22Rv1 (cell line): ENCODE measurements around the gene KIF1A.

Source experiments
- H3K27ac ChIP-seq: fragments of 450-650 bp; 2 replicates; pipeline ENCODE4 v1.5.1; 2017
- CTCF ChIP-seq: fragments of 450-650 bp; IDR thresholded peaks from 2 replicates; pipeline ENCODE4 v1.5.1; 2017; ENCODE audit warnings: mild to moderate bottlenecking
- ZFX ChIP-seq: fragments of 450-650 bp; IDR thresholded peaks from 2 replicates; pipeline ENCODE4 v1.6.1; 2017; ENCODE audit warnings: antibody characterized with exemption, borderline replicate concordance

The KIF1A gene

GRCh38 chr2:240858321-240858720, 38.3 kb upstream of the KIF1A start:
- no peak for TF ChIP-seq ZFX
- H3K27ac ChIP-seq: no peak overlapping the region

DNA sequence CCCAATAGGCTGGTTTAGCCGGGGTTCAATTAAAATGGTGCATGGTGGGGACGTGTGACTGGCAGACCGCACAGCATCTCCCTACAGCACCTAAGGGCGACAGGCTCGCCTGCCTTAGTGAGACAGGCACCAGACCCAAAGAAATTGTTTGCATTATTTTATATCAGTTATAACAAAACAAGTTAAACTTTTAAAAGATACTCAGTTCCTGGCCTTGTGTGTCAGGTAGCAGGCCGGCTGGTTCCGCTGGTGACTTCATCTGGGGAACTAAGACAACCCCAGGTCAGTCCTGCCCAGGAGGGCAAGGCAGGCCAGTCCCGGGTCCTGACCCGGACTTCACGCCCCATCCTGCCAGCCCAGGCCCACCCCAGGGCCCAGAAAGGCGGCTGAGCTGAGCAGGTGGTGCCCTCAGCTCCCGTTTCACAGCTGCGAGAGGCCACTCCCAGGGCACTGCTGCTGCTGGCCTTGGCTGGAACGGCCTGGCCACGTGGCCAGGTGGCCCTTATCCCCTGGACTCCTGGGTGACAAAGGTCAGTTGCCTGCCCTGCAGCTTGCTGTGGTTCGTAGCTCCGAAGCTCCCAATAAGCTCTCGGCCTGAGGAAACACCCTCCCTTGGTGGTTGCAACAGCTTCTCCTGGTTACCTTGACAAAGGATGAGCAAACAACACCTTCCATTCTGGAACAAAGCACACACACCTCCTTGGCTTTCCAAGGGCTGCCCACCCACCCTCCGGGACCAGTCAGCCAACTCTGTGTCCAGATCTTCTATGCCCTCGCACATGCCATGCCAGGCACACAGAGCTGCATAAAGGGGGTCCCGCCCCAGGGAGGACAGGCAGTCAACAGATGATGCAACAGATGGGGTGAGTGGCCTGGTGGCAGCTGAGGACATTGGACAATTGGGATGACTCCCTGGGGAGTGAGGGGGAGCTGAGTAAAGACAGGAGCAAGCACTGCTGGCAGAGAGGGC, 37.3 kb upstream of the KIF1A start:
- H3K27ac ChIP-seq: no peak overlapping the region
- TF ChIP-seq ZFX (no peak), CTCF (no peak)

DNA sequence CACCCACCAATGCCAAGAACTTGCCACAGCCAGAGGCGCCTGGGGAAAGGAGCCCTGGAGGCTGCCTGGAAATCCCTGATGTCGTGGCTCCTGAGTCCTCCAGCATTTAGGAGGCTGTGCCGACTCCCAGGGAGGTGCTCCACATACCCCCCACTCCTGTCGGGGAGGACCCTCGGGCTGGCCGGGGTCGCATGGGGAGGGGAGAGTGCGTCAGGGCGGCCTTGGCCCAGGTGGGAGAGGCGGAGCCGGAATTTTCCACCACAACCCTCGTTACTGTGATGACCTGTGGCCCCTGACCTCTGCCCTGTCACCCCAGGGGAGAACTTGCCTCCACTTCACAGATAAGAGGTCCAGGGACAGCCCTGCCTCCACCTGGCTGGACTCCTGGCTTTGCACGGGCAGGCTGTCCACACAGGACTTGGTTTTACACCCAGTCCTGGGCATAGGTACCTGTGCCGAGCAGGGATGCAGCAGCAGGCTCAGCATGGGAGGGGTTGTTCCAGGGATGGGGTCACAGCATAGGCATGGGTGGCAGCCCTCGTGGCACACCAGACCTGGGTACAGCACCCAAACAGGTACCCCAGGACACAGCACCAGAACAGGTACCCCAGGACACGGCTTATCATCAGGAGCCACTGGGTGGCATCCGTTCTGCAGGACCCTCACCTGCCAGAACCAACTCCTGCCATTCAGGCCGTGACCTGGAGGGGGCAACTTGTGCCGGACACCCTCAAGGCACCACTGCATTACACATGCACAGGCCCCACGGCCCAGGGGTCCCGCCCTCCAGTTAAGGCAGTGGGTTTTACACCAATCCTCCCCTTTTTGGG, 36.3 kb upstream of the KIF1A start:
- no peak overlapping the region for H3K27ac ChIP-seq
- TF ChIP-seq ZFX: no peak
- no peak for TF ChIP-seq CTCF

- TF ChIP-seq CTCF: no peak
- TF ChIP-seq ZFX: no peak
Measured at GRCh38 chr2:240855670-240856069, 35.7 kb upstream of the KIF1A start.

DNA sequence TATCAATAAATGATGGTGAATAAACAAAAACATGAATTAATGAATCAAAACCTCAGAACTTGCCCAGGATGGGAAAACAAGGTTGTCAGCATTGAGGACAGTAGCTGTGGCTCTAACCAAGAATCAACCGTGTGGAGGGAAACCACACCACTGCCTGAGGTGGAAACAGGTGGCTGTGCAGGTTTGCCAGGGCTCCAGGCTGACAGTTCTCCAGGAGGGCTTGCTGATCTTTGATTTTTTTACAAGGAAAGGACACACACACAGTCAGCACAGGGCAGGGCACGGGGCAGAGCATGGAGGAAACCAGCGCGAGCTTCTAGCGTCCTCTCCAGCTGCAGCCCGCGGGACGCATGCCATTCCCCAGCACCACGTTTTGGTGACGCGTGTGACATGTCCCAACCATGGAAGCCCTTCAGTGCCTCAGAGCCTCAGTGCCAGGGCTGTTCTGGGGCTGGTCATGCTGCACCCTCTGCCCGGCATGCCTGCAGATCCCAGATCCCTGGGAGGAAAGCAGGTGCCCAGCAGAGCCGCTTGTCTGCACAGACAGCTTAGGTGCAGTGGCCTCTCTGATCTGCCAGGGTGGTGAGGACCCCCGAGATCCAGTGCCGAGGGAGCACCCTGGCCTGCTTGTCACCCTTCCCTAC, 32.8 kb upstream of the KIF1A start:
- TF ChIP-seq CTCF (no peak), ZFX (no peak)
- no peak overlapping the region for H3K27ac ChIP-seq

More at GRCh38 chr2:240855670-240856069, 35.7 kb upstream of the KIF1A start:
- H3K27ac ChIP-seq: no peak overlapping the region

GRCh38 chr2:240851078-240851991, 31.3 kb upstream of the KIF1A start:
- TF ChIP-seq ZFX (no peak), CTCF (peak; percentile 91)

More at GRCh38 chr2:240851078-240851991, 31.3 kb upstream of the KIF1A start:
- H3K27ac ChIP-seq: no peak overlapping the region
